ENCODE measurements around the gene TRNT1. TPM values are rescaled to one million over a fixed set of nuclear protein-coding genes. Genes with fewer than 3 reads are reported as not detected.

The TRNT1 gene
- total RNA-seq, 1 experiment from 2014 or later: 22.8 TPM

- no TSS peak for BruUV-seq (replicated peaks)
- DNase-seq (ENCODE audit: low read depth, low spot score) (no peak), ATAC-seq (no peak)
These were observed 41.9 kb upstream of the TRNT1 start for GRCh38 chr3:3084890-3085289.

DNA sequence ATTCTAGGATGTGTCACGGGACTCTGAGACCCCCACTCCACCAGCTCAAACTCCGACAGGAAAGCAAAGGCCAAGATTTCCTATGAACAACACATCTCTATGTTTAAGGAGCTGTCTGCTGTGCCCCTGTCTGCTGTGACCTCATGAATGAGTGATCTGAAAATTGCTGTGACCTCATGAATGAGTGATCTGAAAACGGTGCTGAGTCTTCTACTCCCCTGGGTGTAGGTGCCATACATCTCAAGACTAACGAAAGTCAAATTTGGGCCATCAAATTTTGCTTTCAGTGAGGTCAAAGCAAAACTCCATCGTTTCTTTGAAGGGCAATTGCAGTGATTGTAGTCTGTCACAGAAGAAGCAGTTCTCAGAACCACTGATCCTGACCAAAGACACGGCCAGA lies 41.0 kb upstream of the TRNT1 start:
- TF ChIP-seq POLR2AphosphoS5 (IDR thresholded peaks at IDR 0.05; ENCODE audit: low read depth, low read length) (no peak), CTCF (IDR thresholded peaks at IDR 0.05) (no peak), SIN3A (IDR thresholded peaks at IDR 0.05; ENCODE audit: borderline replicate concordance, insufficient read depth, low read depth, low read length) (no peak)
- no TSS peak for BruUV-seq (replicated peaks)
- in situ Hi-C loops (cut with HindIII; ENCODE audit: low pct_unique_long_range_greater_than_20kb, low sequenced_read_pairs) (no loop called here), intact Hi-C loops (cut with micrococcal nuclease; ENCODE audit: unreplicated experiment) (no loop called here)
- Histone ChIP-seq H3K27me3 (ENCODE audit: control insufficient read depth, insufficient read depth, low read length) (no peaks in the 10 kb centered on the region), H3K36me3 (ENCODE audit: control insufficient read depth, insufficient read depth, low read length) (no peaks in the 10 kb centered on the region), H3K9me3 (ENCODE audit: control insufficient read depth, insufficient read depth, low read depth, low read length) (no peaks in the 10 kb centered on the region), H3K4me1 (ENCODE audit: control insufficient read depth, insufficient read depth, low read length) (no peaks in the 10 kb centered on the region), H3K4me3 (ENCODE audit: low read depth in 2 of 2, low read length in 2 of 2) (no peak overlapping the region), H3K27ac (ENCODE audit: low read length) (no peak overlapping the region)
- DNase-seq (ENCODE audit: low read depth, low spot score) (no peak), ATAC-seq (no peak)
- CTCF ChIA-PET: no interaction called here
- POLR2A ChIA-PET: no interaction called here

More at GRCh38 chr3:3084890-3085289, 41.9 kb upstream of the TRNT1 start:
- CTCF ChIA-PET: no interaction called here
- Histone ChIP-seq H3K36me3 (ENCODE audit: control insufficient read depth, insufficient read depth, low read length) (no peaks in the 10 kb centered on the region), H3K27me3 (ENCODE audit: control insufficient read depth, insufficient read depth, low read length) (no peaks in the 10 kb centered on the region), H3K9me3 (ENCODE audit: control insufficient read depth, insufficient read depth, low read depth, low read length) (no peaks in the 10 kb centered on the region), H3K4me3 (ENCODE audit: low read depth in 2 of 2, low read length in 2 of 2) (no peak overlapping the region), H3K4me1 (ENCODE audit: control insufficient read depth, insufficient read depth, low read length) (no peaks in the 10 kb centered on the region), H3K27ac (ENCODE audit: low read length) (no peak overlapping the region)
- intact Hi-C loops (cut with micrococcal nuclease; ENCODE audit: unreplicated experiment): no loop called here
- in situ Hi-C loops (cut with HindIII; ENCODE audit: low pct_unique_long_range_greater_than_20kb, low sequenced_read_pairs): no loop called here
- no peak for TF ChIP-seq CTCF (IDR thresholded peaks at IDR 0.05)
- TF ChIP-seq SIN3A (IDR thresholded peaks at IDR 0.05; ENCODE audit: borderline replicate concordance, insufficient read depth, low read depth, low read length): no peak
- TF ChIP-seq, protein P1, sequence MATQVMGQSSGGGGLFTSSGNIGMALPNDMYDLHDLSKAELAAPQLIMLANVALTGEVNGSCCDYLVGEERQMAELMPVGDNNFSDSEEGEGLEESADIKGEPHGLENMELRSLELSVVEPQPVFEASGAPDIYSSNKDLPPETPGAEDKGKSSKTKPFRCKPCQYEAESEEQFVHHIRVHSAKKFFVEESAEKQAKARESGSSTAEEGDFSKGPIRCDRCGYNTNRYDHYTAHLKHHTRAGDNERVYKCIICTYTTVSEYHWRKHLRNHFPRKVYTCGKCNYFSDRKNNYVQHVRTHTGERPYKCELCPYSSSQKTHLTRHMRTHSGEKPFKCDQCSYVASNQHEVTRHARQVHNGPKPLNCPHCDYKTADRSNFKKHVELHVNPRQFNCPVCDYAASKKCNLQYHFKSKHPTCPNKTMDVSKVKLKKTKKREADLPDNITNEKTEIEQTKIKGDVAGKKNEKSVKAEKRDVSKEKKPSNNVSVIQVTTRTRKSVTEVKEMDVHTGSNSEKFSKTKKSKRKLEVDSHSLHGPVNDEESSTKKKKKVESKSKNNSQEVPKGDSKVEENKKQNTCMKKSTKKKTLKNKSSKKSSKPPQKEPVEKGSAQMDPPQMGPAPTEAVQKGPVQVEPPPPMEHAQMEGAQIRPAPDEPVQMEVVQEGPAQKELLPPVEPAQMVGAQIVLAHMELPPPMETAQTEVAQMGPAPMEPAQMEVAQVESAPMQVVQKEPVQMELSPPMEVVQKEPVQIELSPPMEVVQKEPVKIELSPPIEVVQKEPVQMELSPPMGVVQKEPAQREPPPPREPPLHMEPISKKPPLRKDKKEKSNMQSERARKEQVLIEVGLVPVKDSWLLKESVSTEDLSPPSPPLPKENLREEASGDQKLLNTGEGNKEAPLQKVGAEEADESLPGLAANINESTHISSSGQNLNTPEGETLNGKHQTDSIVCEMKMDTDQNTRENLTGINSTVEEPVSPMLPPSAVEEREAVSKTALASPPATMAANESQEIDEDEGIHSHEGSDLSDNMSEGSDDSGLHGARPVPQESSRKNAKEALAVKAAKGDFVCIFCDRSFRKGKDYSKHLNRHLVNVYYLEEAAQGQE (IDR thresholded peaks at IDR 0.05; ENCODE audit: insufficient read depth in 1 of 2, low read depth in 2 of 2, low read length in 1 of 2): no peak
- TF ChIP-seq TCF7L2 (IDR thresholded peaks at IDR 0.05; ENCODE audit: low read depth, low read length): no peak
- no peak for TF ChIP-seq POLR2AphosphoS5 (IDR thresholded peaks at IDR 0.05; ENCODE audit: low read depth, low read length)
- POLR2A ChIA-PET: no interaction called here

Data from Panc1 (cell line).